Posterior cingulate gyrus (tissue), 11 donors: ENCODE data around the gene TTLL13.

Experiments
- DNase-seq, 10 donors: peaks; one replicate each; pipeline versions ENCODE4 v3.0.0 to v3.0.0-alpha.2; 2020 to 2021; ENCODE audit warnings: mixed read lengths in 3 of 10
- intact Hi-C: fragments of 100-400 bp; cut with DNase I; formaldehyde crosslinking; loops from one replicate; pipeline ENCODE4 v1.15.1; 2023

Gene TTLL13

GRCh38 chr15:90249203-90249863, at the start of gene TTLL13:
TTLL13 (plus strand) TSS chr15:90249556; CDS start chr15:90250631, 1,075 bp downstream.
- peak; percentile 70 to 98 (median 90) for DNase-seq
- intact Hi-C loops, result no loop called here

- DNase-seq, result peak in 1 of 10 donors; percentile 83
- intact Hi-C loops, result no loop called here
These were observed 48.7 kb upstream of the TTLL13 start for GRCh38 chr15:90200534-90201129.

GRCh38 chr15:90201130-90201943, 48.0 kb upstream of the TTLL13 start, which contains the start of gene SEMA4B:
SEMA4B (plus strand) TSS chr15:90201330; CDS start chr15:90201579, 249 bp downstream.
- intact Hi-C loops, result no loop called here
- DNase-seq, result peak; percentile 41 to 94 (median 72)

- intact Hi-C loops, result no loop called here
- peak in 2 of 10 donors; percentile 84 to 85 for DNase-seq
These were observed 47.4 kb upstream of the TTLL13 start for GRCh38 chr15:90201944-90202375.

- DNase-seq, result peak in 2 of 10 donors; percentile 0 to 2
- intact Hi-C loops, result no loop called here
These were observed 46.4 kb upstream of the TTLL13 start for GRCh38 chr15:90202929-90203328.

- intact Hi-C loops, result no loop called here
- DNase-seq, result peak in 2 of 10 donors; percentile 47 to 75
These were observed 45.9 kb upstream of the TTLL13 start for GRCh38 chr15:90203473-90203872.

- DNase-seq, result peak in 2 of 10 donors; percentile 83 to 88
- intact Hi-C loops, result no loop called here
These were observed 45.4 kb upstream of the TTLL13 start for GRCh38 chr15:90203922-90204321.

GRCh38 chr15:90205050-90205848, 44.1 kb upstream of the TTLL13 start:
- intact Hi-C loops, result loop anchor here (5.0 kb wide), 1 partner anchor 43 kb away; no protein-coding TSS in a partner anchor

GRCh38 chr15:90205886-90206285, 43.5 kb upstream of the TTLL13 start:
- intact Hi-C loops, result loop anchor here (5.0 kb wide), 1 partner anchor 44 kb away; no protein-coding TSS in a partner anchor
- peak in 1 of 10 donors; percentile 76 for DNase-seq

More at GRCh38 chr15:90205050-90205848, 44.1 kb upstream of the TTLL13 start:
- DNase-seq, result peak in 3 of 10 donors; percentile 41 to 75 (median 60)

GRCh38 chr15:90207252-90207651, 42.1 kb upstream of the TTLL13 start:
- intact Hi-C loops, result loop anchor here (5.0 kb wide), 1 partner anchor 45 kb away; no protein-coding TSS in a partner anchor
- peak in 1 of 10 donors; percentile 43 for DNase-seq

- intact Hi-C loops, result loop anchor here (5.0 kb wide), 1 partner anchor 46 kb away; no protein-coding TSS in a partner anchor
- peak in 1 of 10 donors; percentile 9 for DNase-seq
These were observed 41.0 kb upstream of the TTLL13 start for GRCh38 chr15:90208356-90208755.

- peak in 1 of 10 donors; percentile 30 for DNase-seq
- intact Hi-C loops, result loop anchor here (5.0 kb wide), 1 partner anchor 47 kb away; no protein-coding TSS in a partner anchor
These were observed 39.8 kb upstream of the TTLL13 start for GRCh38 chr15:90209591-90209990.

- peak in 2 of 10 donors; percentile 84 to 85 for DNase-seq
- intact Hi-C loops, result no loop called here
These were observed 38.8 kb upstream of the TTLL13 start for GRCh38 chr15:90210593-90210992.

- intact Hi-C loops, result no loop called here
- peak in 1 of 10 donors; percentile 62 for DNase-seq
These were observed 38.3 kb upstream of the TTLL13 start for GRCh38 chr15:90211009-90211408.

- DNase-seq, result peak in 1 of 10 donors; percentile 76
- intact Hi-C loops, result no loop called here
These were observed 37.8 kb upstream of the TTLL13 start for GRCh38 chr15:90211440-90212143.

GRCh38 chr15:90212221-90213098, 36.9 kb upstream of the TTLL13 start:
- peak in 1 of 10 donors; percentile 85 for DNase-seq
- intact Hi-C loops, result no loop called here

- intact Hi-C loops, result no loop called here
- peak in 1 of 10 donors; percentile 49 for DNase-seq
These were observed 36.1 kb upstream of the TTLL13 start for GRCh38 chr15:90213122-90213817.
